Osteoblast (primary cell): ENCODE measurements around the gene ZBTB17. TPM values are rescaled to one million over a fixed set of nuclear protein-coding genes. Genes with fewer than 3 reads are reported as not detected.

Experiments used
- DNase-seq: peaks from one replicate; pipeline ENCODE4 v3.0.0; 2011; ENCODE audit warnings: low spot score, mixed read lengths; ENCODE audit not compliant: insufficient read length; ENCODE audit errors: missing footprints
- H2AFZ ChIP-seq: 2 replicates; pipeline ENCODE4 v1.6.0; 2011; ENCODE audit warnings: mild to moderate bottlenecking, low read length
- H3K27ac ChIP-seq: 2 replicates; pipeline ENCODE4 v1.5.1; 2011; ENCODE audit warnings: mild to moderate bottlenecking, low read depth, low read length, moderate library complexity
- H3K27me3 ChIP-seq: 2 replicates; pipeline ENCODE4 v1.6.0; 2012; ENCODE audit warnings: mild to moderate bottlenecking, control low read depth, inconsistent platforms, low read length, moderate library complexity; ENCODE audit not compliant: insufficient read depth
- H3K36me3 ChIP-seq: 2 replicates; pipeline ENCODE4 v1.5.1; 2011; ENCODE audit warnings: mild to moderate bottlenecking, low read length, control low read depth, moderate library complexity; ENCODE audit not compliant: insufficient read depth
- H3K4me1 ChIP-seq: 2 replicates; pipeline ENCODE4 v1.5.1; 2011; ENCODE audit warnings: mild to moderate bottlenecking, low read length, control low read depth, moderate library complexity; ENCODE audit not compliant: insufficient read depth
- H3K4me2 ChIP-seq: 2 replicates; pipeline ENCODE4 v1.6.0; 2011; ENCODE audit warnings: mild to moderate bottlenecking, low read length; ENCODE audit not compliant: insufficient read depth
- H3K4me3 ChIP-seq: fragments of 200-600 bp; sonication (generic); 3 replicates; pipeline ENCODE4 v1.5.1; 2012; ENCODE audit warnings: mild to moderate bottlenecking, low read length, inconsistent platforms; ENCODE audit not compliant: insufficient read depth
- H3K79me2 ChIP-seq: 2 replicates; pipeline ENCODE4 v1.6.0; 2012; ENCODE audit warnings: mild to moderate bottlenecking, low read length, control low read depth, inconsistent platforms; ENCODE audit not compliant: insufficient read depth
- H3K9me3 ChIP-seq: 2 replicates; pipeline ENCODE4 v1.5.1; 2011; ENCODE audit warnings: low read depth, low read length, control low read depth
- H4K20me1 ChIP-seq: 2 replicates; pipeline ENCODE4 v1.6.0; 2012; ENCODE audit warnings: mild to moderate bottlenecking, low read length, control low read depth; ENCODE audit not compliant: insufficient read depth
- CTCF ChIP-seq: IDR thresholded peaks from 2 replicates; pipeline ENCODE4 v1.5.1; 2011; ENCODE audit warnings: mild to moderate bottlenecking, low read depth, low read length, moderate library complexity; ENCODE audit errors: extremely low read depth
- total RNA-seq: library from RNA; depleted of rRNA; stranded (reverse); fragments of >200 nt; gene quantifications from 2 replicates; pipeline ENCODE4 v1.2.3, GENCODE V29; 2012

ZBTB17 gene
- total RNA-seq, 1 donor: 29.7 TPM

- TF ChIP-seq CTCF: no peak
- Histone ChIP-seq H3K4me2 (no peak overlapping the region), H3K4me3 (no peak overlapping the region), H3K36me3 (no peaks in the 10 kb centered on the region), H2AFZ (no peak overlapping the region), H3K27me3 (no peaks in the 10 kb centered on the region), H3K9me3 (no peaks in the 10 kb centered on the region), H3K79me2 (peaks cover 85% of the 10 kb centered on the region), H3K4me1 (peaks cover 40% of the 10 kb centered on the region), H3K27ac (peak overlapping the region; percentile 45), H4K20me1 (peaks cover 24% of the 10 kb centered on the region)
- DNase-seq: peak; percentile 50
Observed at GRCh38 chr1:15958793-15959192, 17.1 kb downstream of the ZBTB17 start.

GRCh38 chr1:15958111-15958510 is 17.8 kb downstream of the ZBTB17 start:
- H3K9me3 ChIP-seq: no peaks in the 10 kb centered on the region
- DNase-seq: peak; percentile 27
- peaks cover 40% of the 10 kb centered on the region for H3K4me1 ChIP-seq
- no peak overlapping the region for H2AFZ ChIP-seq
- no peaks in the 10 kb centered on the region for H3K36me3 ChIP-seq
- peaks cover 24% of the 10 kb centered on the region for H4K20me1 ChIP-seq
- H3K4me3 ChIP-seq: no peak overlapping the region
- H3K27ac ChIP-seq: no peak overlapping the region
- TF ChIP-seq CTCF: no peak
- H3K79me2 ChIP-seq: peaks cover 84% of the 10 kb centered on the region
- no peaks in the 10 kb centered on the region for H3K27me3 ChIP-seq
- no peak overlapping the region for H3K4me2 ChIP-seq

- H2AFZ ChIP-seq: no peak overlapping the region
- H3K27ac ChIP-seq: peak overlapping the region; percentile 1
- no peak overlapping the region for H3K4me3 ChIP-seq
- DNase-seq: no peak
- H3K27me3 ChIP-seq: no peaks in the 10 kb centered on the region
- peaks cover 45% of the 10 kb centered on the region for H3K4me1 ChIP-seq
- no peak overlapping the region for H3K4me2 ChIP-seq
- peak; percentile 26 for TF ChIP-seq CTCF
- no peaks in the 10 kb centered on the region for H3K36me3 ChIP-seq
- no peaks in the 10 kb centered on the region for H3K9me3 ChIP-seq
- peaks cover 80% of the 10 kb centered on the region for H3K79me2 ChIP-seq
- H4K20me1 ChIP-seq: peaks cover 23% of the 10 kb centered on the region
Observed at GRCh38 chr1:15957221-15958095, 18.4 kb downstream of the ZBTB17 start.

- Histone ChIP-seq H3K4me1 (peaks cover 58% of the 10 kb centered on the region), H4K20me1 (peaks cover 19% of the 10 kb centered on the region), H3K4me3 (no peak overlapping the region), H3K27me3 (no peaks in the 10 kb centered on the region), H3K27ac (peak overlapping the region; percentile 58), H3K36me3 (no peaks in the 10 kb centered on the region), H3K4me2 (peak overlapping the region; percentile 56), H2AFZ (no peak overlapping the region), H3K9me3 (no peaks in the 10 kb centered on the region), H3K79me2 (peaks cover 80% of the 10 kb centered on the region)
- no peak for TF ChIP-seq CTCF
- DNase-seq: peak; percentile 32
Observed at GRCh38 chr1:15956150-15956549, 19.8 kb downstream of the ZBTB17 start.
